AG04449 (cell line): ENCODE measurements around the gene ANO4.

Source experiments
- CTCF ChIA-PET: fragments of 350-600 bp; formaldehyde crosslinking; extraction: SDS; loops from one replicate; lab custom pipeline; 2021; ENCODE audit warnings: antibody characterized with exemption; lab: Yijun Ruan, JAX
- POLR2A ChIA-PET: fragments of 400-600, 350-600 bp; formaldehyde crosslinking; extraction: SDS; loops from one replicate; lab custom pipeline; 2020; ENCODE audit warnings: antibody characterized with exemption, inconsistent platforms; lab: Yijun Ruan, JAX
- DNase-seq: peaks from one replicate; pipeline ENCODE4 v3.0.0-alpha.2; 2010; ENCODE audit warnings: low read depth, low spot score
- H3K4me3 ChIP-seq: 2 replicates; pipeline ENCODE4 v1.5.1; 2011; ENCODE audit warnings: low read depth, mild to moderate bottlenecking, control low read depth, low read length
- TF ChIP-seq, protein P1 (sequence below): IDR thresholded peaks from one replicate; pipeline ENCODE4 v1.5.1; 2011; ENCODE audit warnings: mild to moderate bottlenecking, moderate library complexity, low read length, control low read depth, inconsistent platforms; ENCODE audit not compliant: insufficient read depth; ENCODE audit errors: missing control alignments

The ANO4 gene

DNA sequence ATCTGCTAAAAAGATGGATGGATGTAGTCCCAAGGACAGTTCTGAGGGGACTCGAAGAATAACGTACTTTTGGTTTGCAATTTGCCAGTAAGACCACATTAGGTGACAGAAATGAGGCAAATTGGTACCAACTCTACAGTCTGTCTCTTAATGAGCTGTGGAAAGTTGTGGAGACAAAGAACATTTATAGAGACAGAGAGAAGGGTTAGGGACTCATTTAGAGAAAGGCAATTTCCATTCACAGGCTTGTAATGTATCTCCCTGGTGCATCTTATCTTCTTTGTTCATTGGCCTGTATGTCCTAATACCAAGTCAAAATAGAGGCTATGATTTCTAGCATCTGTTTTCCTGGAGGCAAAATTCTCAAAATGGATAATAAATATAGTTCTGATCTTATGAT is 177.5 kb downstream of the ANO4 start:
- ChIA-PET POLR2A (no interaction called here), CTCF (no interaction called here)
- TF ChIP-seq, protein P1, sequence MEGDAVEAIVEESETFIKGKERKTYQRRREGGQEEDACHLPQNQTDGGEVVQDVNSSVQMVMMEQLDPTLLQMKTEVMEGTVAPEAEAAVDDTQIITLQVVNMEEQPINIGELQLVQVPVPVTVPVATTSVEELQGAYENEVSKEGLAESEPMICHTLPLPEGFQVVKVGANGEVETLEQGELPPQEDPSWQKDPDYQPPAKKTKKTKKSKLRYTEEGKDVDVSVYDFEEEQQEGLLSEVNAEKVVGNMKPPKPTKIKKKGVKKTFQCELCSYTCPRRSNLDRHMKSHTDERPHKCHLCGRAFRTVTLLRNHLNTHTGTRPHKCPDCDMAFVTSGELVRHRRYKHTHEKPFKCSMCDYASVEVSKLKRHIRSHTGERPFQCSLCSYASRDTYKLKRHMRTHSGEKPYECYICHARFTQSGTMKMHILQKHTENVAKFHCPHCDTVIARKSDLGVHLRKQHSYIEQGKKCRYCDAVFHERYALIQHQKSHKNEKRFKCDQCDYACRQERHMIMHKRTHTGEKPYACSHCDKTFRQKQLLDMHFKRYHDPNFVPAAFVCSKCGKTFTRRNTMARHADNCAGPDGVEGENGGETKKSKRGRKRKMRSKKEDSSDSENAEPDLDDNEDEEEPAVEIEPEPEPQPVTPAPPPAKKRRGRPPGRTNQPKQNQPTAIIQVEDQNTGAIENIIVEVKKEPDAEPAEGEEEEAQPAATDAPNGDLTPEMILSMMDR: no peak
- no peak for DNase-seq
- no peak overlapping the region for H3K4me3 ChIP-seq

DNA sequence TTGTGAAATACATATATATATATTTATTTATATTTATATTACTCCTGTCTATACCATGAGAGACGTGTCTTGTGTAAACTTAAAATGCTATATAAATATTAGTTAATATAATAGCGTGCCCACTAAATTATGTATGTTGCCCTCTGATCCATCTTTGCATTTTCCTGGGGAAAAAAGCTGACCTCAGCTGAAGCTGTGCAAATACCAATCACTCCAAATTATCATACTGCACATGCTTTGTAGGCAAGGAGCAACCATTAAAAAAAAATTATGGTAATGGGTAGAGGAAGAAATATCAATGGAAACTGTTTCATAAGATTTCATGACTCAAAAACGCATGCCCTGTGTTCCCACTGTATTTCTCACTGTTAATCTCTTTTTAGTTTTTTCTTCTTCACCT is 179.8 kb downstream of the ANO4 start:
- POLR2A ChIA-PET: no interaction called here
- CTCF ChIA-PET: no interaction called here
- no peak for DNase-seq
- TF ChIP-seq, protein P1: no peak
- H3K4me3 ChIP-seq: no peak overlapping the region

DNA sequence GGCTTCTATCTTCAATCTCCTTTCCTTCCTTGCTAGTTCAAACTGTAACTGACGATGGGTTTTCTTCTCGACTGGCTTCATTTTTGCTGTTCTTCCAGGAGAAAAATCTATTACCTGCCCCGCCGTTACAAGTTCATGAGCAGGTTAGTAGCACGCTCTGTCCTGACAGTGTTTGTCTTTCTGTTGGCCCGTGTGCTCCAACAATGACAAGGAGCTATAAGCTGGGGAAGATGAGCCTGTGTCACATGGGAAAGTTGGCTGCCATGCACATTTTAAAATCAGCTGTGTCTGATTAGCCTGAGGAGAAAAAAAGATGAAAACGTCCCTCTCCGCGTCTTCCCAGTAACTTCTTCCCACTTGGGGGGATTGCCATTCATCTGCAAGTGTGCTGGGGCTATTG is 180.2 kb downstream of the ANO4 start:
- DNase-seq: no peak
- POLR2A ChIA-PET: no interaction called here
- TF ChIP-seq, protein P1: no peak
- no peak overlapping the region for H3K4me3 ChIP-seq
- CTCF ChIA-PET: no interaction called here

DNA sequence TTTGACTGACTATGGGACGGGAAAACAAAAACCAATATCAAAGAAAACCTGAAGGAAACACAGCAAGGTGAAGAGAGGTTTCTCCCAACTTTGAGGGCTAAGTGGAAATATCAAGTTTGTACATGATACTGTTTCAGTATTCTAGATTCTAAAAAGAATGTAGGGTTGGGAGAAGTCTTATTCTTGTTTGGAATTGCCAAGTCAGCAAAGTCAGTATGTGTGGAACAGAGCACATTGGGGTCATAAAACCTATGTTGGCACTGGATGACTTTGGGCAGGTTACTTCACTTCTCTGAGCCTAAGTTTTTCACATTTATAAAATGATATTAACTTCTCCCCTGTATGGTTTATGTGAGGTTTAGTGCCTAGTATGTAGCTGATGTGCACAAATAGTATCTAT is 182.2 kb downstream of the ANO4 start:
- H3K4me3 ChIP-seq: no peak overlapping the region
- TF ChIP-seq, protein P1: no peak
- CTCF ChIA-PET: no interaction called here
- DNase-seq: no peak
- POLR2A ChIA-PET: no interaction called here

DNA sequence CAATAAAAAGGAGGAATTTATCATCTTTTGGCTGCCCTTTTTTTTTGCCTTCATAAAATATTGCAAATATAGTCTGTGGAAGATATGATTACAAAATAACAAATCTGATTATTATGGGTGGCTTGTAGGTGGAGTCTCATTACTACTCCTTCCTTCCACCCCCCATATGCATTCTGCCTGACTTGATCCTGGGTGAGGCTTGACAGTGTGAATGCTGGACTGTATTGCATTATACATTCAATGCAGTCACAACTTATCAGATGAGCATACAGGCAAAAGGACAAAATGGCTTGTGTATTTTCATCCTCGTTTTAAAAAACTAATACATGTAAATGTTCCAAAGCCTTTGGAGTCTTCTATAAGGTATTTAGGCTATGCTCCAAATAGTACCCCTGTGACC is 186.3 kb downstream of the ANO4 start:
- no peak overlapping the region for H3K4me3 ChIP-seq
- ChIA-PET POLR2A (no interaction called here), CTCF (no interaction called here)
- TF ChIP-seq, protein P1: no peak
- DNase-seq: no peak

DNA sequence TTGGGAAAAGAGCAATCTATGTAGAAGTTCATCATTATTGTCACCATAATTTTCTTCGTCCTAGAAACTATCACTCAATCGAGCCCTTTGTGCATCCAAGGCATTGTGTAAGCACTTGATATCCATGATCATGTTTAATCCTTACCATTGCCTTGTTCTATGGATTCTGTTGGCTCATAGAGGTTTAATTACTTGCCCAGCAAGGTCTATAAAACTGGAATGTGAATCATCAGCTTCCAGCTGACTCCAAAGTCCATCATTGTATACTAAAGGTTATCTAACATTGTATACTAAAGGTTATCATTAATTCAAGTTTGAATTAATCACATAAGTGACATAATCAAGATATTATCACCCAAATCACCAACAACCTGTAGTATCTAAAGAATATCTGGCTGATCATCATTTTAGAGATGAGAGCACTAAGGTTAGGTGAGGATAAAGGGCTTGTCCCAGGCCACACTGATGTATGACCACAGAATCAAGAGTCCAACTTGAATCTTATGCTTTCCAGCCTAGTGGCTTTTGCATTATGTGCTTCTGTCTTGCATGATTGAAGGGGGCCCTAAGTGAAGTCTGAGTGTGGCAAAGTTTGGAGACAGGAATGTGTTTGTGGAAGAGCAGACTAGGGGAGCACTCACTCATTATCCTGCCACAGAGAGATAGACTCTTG is 188.1 kb downstream of the ANO4 start:
- TF ChIP-seq, protein P1: no peak
- POLR2A ChIA-PET: no interaction called here
- DNase-seq: no peak
- CTCF ChIA-PET: no interaction called here
- no peak overlapping the region for H3K4me3 ChIP-seq
